Mesothelial cell of epicardium (in vitro differentiated cells): Measurements from ENCODE around the gene MN1. TPM values are rescaled to one million over a fixed set of nuclear protein-coding genes. Genes with fewer than 3 reads are reported as not detected.
A peak's percentile ranks its signal among the peaks of the same experiment; 100 is the strongest.

Experiments used
- DNase-seq, 2 experiments: peaks; one replicate each; pipeline ENCODE4 v3.0.0; 2021; ENCODE audit warnings: low spot score in 2 of 2; ENCODE audit not compliant: unreplicated experiment in 2 of 2
- H3K27ac Mint-ChIP-seq: 2 replicates; pipeline ENCODE4 v1.8.0; 2021; ENCODE audit warnings: mixed read lengths
- H3K27me3 Mint-ChIP-seq: 2 replicates; pipeline ENCODE4 v1.8.0; 2021; ENCODE audit warnings: low read depth, mixed read lengths
- H3K36me3 Mint-ChIP-seq: 2 replicates; pipeline ENCODE4 v1.8.0; 2021; ENCODE audit warnings: mixed read lengths
- H3K4me1 Mint-ChIP-seq: 2 replicates; pipeline ENCODE4 v1.8.0; 2021; ENCODE audit warnings: mixed read lengths
- H3K4me3 Mint-ChIP-seq: 2 replicates; pipeline ENCODE4 v1.8.0; 2021; ENCODE audit warnings: mild to moderate bottlenecking, moderate library complexity, mixed read lengths
- H3K9me3 Mint-ChIP-seq: 2 replicates; pipeline ENCODE4 v1.8.0; 2021; ENCODE audit warnings: mixed read lengths
- CTCF ChIP-seq: fragments of 200-600 bp; sonication (generic); IDR thresholded peaks from one replicate; pipeline ENCODE4 v1.5.0; 2021; ENCODE audit warnings: antibody characterized with exemption; ENCODE audit not compliant: unreplicated experiment
- total RNA-seq: library from RNA; stranded (reverse); gene quantifications from 3 replicates; pipeline ENCODE4 v1.2.1, GENCODE V29; 2021

Gene MN1
- total RNA-seq, 1 donor from 2014 or later = 47.8 TPM

GRCh38 chr22:27715106-27715505 lies 86.5 kb downstream of the MN1 start:
- peaks cover 5% of the 10 kb centered on the region for H3K27me3 Mint-ChIP-seq
- H3K4me1 Mint-ChIP-seq = peaks cover 27% of the 10 kb centered on the region

GRCh38 chr22:27714068-27714467 lies 87.5 kb downstream of the MN1 start:
- no peaks in the 10 kb centered on the region for H3K36me3 Mint-ChIP-seq
- DNase-seq = no peak
- H3K9me3 Mint-ChIP-seq = peaks cover 4% of the 10 kb centered on the region
- TF ChIP-seq CTCF = no peak
- no peak overlapping the region for H3K4me3 Mint-ChIP-seq
- H3K27me3 Mint-ChIP-seq = peaks cover 5% of the 10 kb centered on the region
- peaks cover 22% of the 10 kb centered on the region for H3K4me1 Mint-ChIP-seq
- H3K27ac Mint-ChIP-seq = no peak overlapping the region

More at GRCh38 chr22:27715106-27715505, 86.5 kb downstream of the MN1 start:
- no peak overlapping the region for H3K4me3 Mint-ChIP-seq
- TF ChIP-seq CTCF = no peak
- DNase-seq = no peak
- peaks cover 4% of the 10 kb centered on the region for H3K9me3 Mint-ChIP-seq
- no peak overlapping the region for H3K27ac Mint-ChIP-seq
- no peaks in the 10 kb centered on the region for H3K36me3 Mint-ChIP-seq

- peak overlapping the region; percentile 39 for H3K27ac Mint-ChIP-seq
- TF ChIP-seq CTCF = no peak
Observed at GRCh38 chr22:27713461-27713860, 88.1 kb downstream of the MN1 start.

GRCh38 chr22:27711756-27712155 lies 89.8 kb downstream of the MN1 start:
- H3K9me3 Mint-ChIP-seq = peaks cover 4% of the 10 kb centered on the region
- no peak overlapping the region for H3K27ac Mint-ChIP-seq
- DNase-seq = no peak
- no peak overlapping the region for H3K4me3 Mint-ChIP-seq
- H3K36me3 Mint-ChIP-seq = no peaks in the 10 kb centered on the region
- peaks cover 7% of the 10 kb centered on the region for H3K4me1 Mint-ChIP-seq
- TF ChIP-seq CTCF = no peak
- H3K27me3 Mint-ChIP-seq = peaks cover under 1% of the 10 kb centered on the region

More at GRCh38 chr22:27713461-27713860, 88.1 kb downstream of the MN1 start:
- Mint-ChIP-seq H3K9me3 (peaks cover 4% of the 10 kb centered on the region), H3K4me3 (no peak overlapping the region), H3K4me1 (peaks cover 17% of the 10 kb centered on the region), H3K27me3 (peaks cover 5% of the 10 kb centered on the region), H3K36me3 (no peaks in the 10 kb centered on the region)
- DNase-seq = no peak

- Mint-ChIP-seq H3K27me3 (no peaks in the 10 kb centered on the region), H3K9me3 (no peaks in the 10 kb centered on the region), H3K36me3 (no peaks in the 10 kb centered on the region), H3K4me1 (peaks cover 7% of the 10 kb centered on the region), H3K27ac (no peak overlapping the region), H3K4me3 (no peak overlapping the region)
- DNase-seq = no peak
- no peak for TF ChIP-seq CTCF
Observed at GRCh38 chr22:27711012-27711411, 90.5 kb downstream of the MN1 start.
